Adrenal gland (tissue), 12 donors: ENCODE measurements around the gene ZNF488. TPM values are rescaled to one million over a fixed set of nuclear protein-coding genes. Genes with fewer than 3 reads are reported as not detected.

Source experiments
- DNase-seq, 7 donors: peaks; one replicate each; pipeline ENCODE4 v3.0.0-alpha.2; 2019 to 2020
- H3K27ac ChIP-seq, 5 donors: fragments of 200-600 bp; sonication (generic) in 4 of 5; 1 replicate in 3 of 5; 2 replicates in 2 of 5; pipeline versions ENCODE4 v1.5.1 to v1.8.0; 2016 to 2020; ENCODE audit warnings: mild to moderate bottlenecking in 1 of 5
- H3K27me3 ChIP-seq: fragments of 200-600 bp; 2 replicates; pipeline ENCODE4 v1.8.0; 2021
- H3K36me3 ChIP-seq, 2 donors: fragments of 200-600 bp; replicated peaks in 1 of 2; 1 replicate in 1 of 2; 2 replicates in 1 of 2; pipeline versions ENCODE4 v1.5.1 to v1.8.0; 2018 to 2022
- H3K4me1 ChIP-seq, 2 donors: fragments of 200-600 bp; replicated peaks in 1 of 2; 1 replicate in 1 of 2; 2 replicates in 1 of 2; pipeline versions ENCODE4 v1.5.1 to v1.8.0; 2018 to 2021
- H3K4me3 ChIP-seq, 4 donors: fragments of 200-600 bp; sonication (generic) in 3 of 4; one replicate each; pipeline ENCODE4 v1.5.1; 2016 to 2018
- H3K9me3 ChIP-seq, 3 donors: fragments of 200-600 bp; sonication (generic) in 1 of 3; replicated peaks in 1 of 3; 1 replicate in 2 of 3; 2 replicates in 1 of 3; pipeline versions ENCODE4 v1.5.1 to v1.8.0; 2016 to 2021
- POLR2A ChIP-seq, 2 donors: fragments of 450-650 bp; IDR thresholded peaks; one replicate each; pipeline ENCODE4 v1.6.1; 2017; ENCODE audit warnings: antibody characterized with exemption in 2 of 2, mild to moderate bottlenecking in 2 of 2, moderate library complexity in 1 of 2
- WGBS, 4 donors: extraction: QIAGEN DNeasy Blood & Tissue Kit in 2 of 4; methylation state at CpG; one replicate each; pipeline versions ENCODE4 v1.1.5 to v1.1.7; 2013 to 2017; 5-methylcytosine and 5-hydroxymethylcytosine counted together
- intact Hi-C, 2 donors: fragments of 100-400 bp; cut with DNase I; formaldehyde crosslinking; loops; one replicate each; pipeline versions ENCODE4 v1.14.1 to v1.15.0; 2022 to 2023
- polyA plus RNA-seq, 3 donors: library from polyadenylated mRNA; stranded (reverse); fragments of 200-250 nt in 2 of 3; fragments of 350-450 nt in 1 of 3; fragmentation: Illumina TruSeq in 1 of 3; extraction: RNeasy Lipid Tissue Mini Kit (QIAGEN cat#74804) in 1 of 3; gene quantifications; one replicate each; pipeline ENCODE4 v1.2.3, GENCODE V29; 2013 to 2014
- total RNA-seq, 9 donors: library from RNA; depleted of rRNA in 4 of 9; stranded (reverse); fragments of >200 nt in 4 of 9; fragments of 120-200 nt in 1 of 9; fragmentation: NEBNext Ultra II Directional in 1 of 9; extraction: Animal tissue kit (Norgen Biotek cat#: 25700) in 1 of 9; gene quantifications; one replicate each; pipeline versions ENCODE4 v1.1.0 to v1.2.4, GENCODE V29; 2013 to 2023
- TF ChIP-seq, protein P1 (sequence below), 6 experiments: fragments of 450-650 bp in 4 of 6; fragments of 200-600 bp in 2 of 6; sonication (generic) in 1 of 6; IDR thresholded peaks; 1 replicate in 5 of 6; 2 replicates in 1 of 6; pipeline versions ENCODE4 v1.5.1 to v1.8.0; 2016 to 2021; ENCODE audit warnings: antibody characterized with exemption in 6 of 6, mild to moderate bottlenecking in 2 of 6, moderate library complexity in 1 of 6
- donor health status: healthy with polysubstance abuse.
- donor health status: Bipolar disorder and iron deficiency.
- donor health status: DM: yes; HTN: yes; CAD: no.
- donor health status: DM: no; HTN: no; CAD: no.
- donor health status: DM: no; HTN: no; CAD: no.
- donor health status: DM: yes; HTN: yes; CAD: no.

Gene ZNF488
- total and polyA plus RNA-seq, 12 donors = 0.03 to 0.20 (median 0.11) TPM; not detected in 3

GRCh38 chr10:47365431-47366180 lies 18.5 kb downstream of the ZNF488 start:
- intact Hi-C loops = loop anchor here in 1 of 2 donors (10.0 kb wide), 1 partner anchor 89 kb away; no protein-coding TSS in a partner anchor
- Histone ChIP-seq H3K36me3 (no peaks in the 10 kb centered on the region), H3K4me1 (no peaks in the 10 kb centered on the region), H3K9me3 (no peaks in the 10 kb centered on the region), H3K27ac (no peak overlapping the region), H3K4me3 (no peak overlapping the region), H3K27me3 (no peaks in the 10 kb centered on the region)
- DNase-seq = no peak
- TF ChIP-seq POLR2A (IDR thresholded peaks at IDR 0.05) = no peak
- TF ChIP-seq, protein P1, sequence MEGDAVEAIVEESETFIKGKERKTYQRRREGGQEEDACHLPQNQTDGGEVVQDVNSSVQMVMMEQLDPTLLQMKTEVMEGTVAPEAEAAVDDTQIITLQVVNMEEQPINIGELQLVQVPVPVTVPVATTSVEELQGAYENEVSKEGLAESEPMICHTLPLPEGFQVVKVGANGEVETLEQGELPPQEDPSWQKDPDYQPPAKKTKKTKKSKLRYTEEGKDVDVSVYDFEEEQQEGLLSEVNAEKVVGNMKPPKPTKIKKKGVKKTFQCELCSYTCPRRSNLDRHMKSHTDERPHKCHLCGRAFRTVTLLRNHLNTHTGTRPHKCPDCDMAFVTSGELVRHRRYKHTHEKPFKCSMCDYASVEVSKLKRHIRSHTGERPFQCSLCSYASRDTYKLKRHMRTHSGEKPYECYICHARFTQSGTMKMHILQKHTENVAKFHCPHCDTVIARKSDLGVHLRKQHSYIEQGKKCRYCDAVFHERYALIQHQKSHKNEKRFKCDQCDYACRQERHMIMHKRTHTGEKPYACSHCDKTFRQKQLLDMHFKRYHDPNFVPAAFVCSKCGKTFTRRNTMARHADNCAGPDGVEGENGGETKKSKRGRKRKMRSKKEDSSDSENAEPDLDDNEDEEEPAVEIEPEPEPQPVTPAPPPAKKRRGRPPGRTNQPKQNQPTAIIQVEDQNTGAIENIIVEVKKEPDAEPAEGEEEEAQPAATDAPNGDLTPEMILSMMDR (IDR thresholded peaks at IDR 0.05) = no peak
- WGBS, 4 donors = 86 to 90% (median 89%) methylated on average over 9 of the region's 9 CpGs

- no peaks in the 10 kb centered on the region for H3K9me3 ChIP-seq
- 89 to 96% (median 92%) methylated on average over 6 of the region's 6 CpGs for WGBS, 4 donors
- H3K27me3 ChIP-seq = no peaks in the 10 kb centered on the region
- no peak for DNase-seq
- no peaks in the 10 kb centered on the region for H3K4me1 ChIP-seq
- no peaks in the 10 kb centered on the region for H3K36me3 ChIP-seq
- TF ChIP-seq POLR2A (IDR thresholded peaks at IDR 0.05) = no peak
- TF ChIP-seq, protein P1 (IDR thresholded peaks at IDR 0.05) = no peak
- H3K27ac ChIP-seq = no peak overlapping the region
- H3K4me3 ChIP-seq = no peak overlapping the region
- intact Hi-C loops = loop anchor here in 1 of 2 donors (10.0 kb wide), 1 partner anchor 90 kb away; no protein-coding TSS in a partner anchor
These were observed 19.2 kb downstream of the ZNF488 start for GRCh38 chr10:47364911-47365310.

- TF ChIP-seq, protein P1 (IDR thresholded peaks at IDR 0.05) = no peak
- TF ChIP-seq POLR2A (IDR thresholded peaks at IDR 0.05) = no peak
- no peaks in the 10 kb centered on the region for H3K9me3 ChIP-seq
- WGBS, 4 donors = 68 to 83% (median 72%) methylated on average over 3 to 4 of the region's 4 CpGs
- intact Hi-C loops = loop anchor here in 1 of 2 donors (10.0 kb wide), 1 partner anchor 90 kb away; no protein-coding TSS in a partner anchor
- no peaks in the 10 kb centered on the region for H3K36me3 ChIP-seq
- H3K4me3 ChIP-seq = no peak overlapping the region
- H3K27ac ChIP-seq = no peak overlapping the region
- DNase-seq = no peak
- H3K27me3 ChIP-seq = no peaks in the 10 kb centered on the region
- no peaks in the 10 kb centered on the region for H3K4me1 ChIP-seq
These were observed 19.7 kb downstream of the ZNF488 start for GRCh38 chr10:47364366-47364765.

DNA sequence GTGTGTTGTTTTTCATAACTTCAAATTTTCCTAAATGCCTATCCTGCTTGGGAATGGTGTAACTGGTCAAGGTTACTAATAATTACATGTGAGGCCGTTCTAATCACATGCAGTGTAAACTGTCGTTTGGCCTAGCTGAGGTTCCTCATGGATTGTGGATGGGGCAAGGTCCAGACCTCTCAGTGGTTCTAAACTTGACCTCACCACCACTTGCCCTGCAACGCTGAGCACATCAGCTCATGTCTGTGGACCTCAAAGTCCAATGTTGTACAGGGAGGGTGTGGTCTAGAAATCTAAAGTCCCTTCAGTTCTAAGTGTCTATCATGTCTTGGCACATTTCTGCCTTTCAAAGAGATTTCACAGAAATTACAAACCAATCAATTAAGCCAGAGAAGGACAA lies 20.3 kb downstream of the ZNF488 start:
- no peaks in the 10 kb centered on the region for H3K27me3 ChIP-seq
- H3K4me1 ChIP-seq = no peaks in the 10 kb centered on the region
- H3K4me3 ChIP-seq = no peak overlapping the region
- TF ChIP-seq, protein P1 (IDR thresholded peaks at IDR 0.05) = no peak
- TF ChIP-seq POLR2A (IDR thresholded peaks at IDR 0.05) = no peak
- intact Hi-C loops = loop anchor here in 1 of 2 donors (10.0 kb wide), 1 partner anchor 91 kb away; no protein-coding TSS in a partner anchor
- no peak overlapping the region for H3K27ac ChIP-seq
- WGBS, 4 donors = 83 to 89% (median 85%) methylated on average over 3 of the region's 3 CpGs
- DNase-seq = no peak
- no peaks in the 10 kb centered on the region for H3K9me3 ChIP-seq
- H3K36me3 ChIP-seq = no peaks in the 10 kb centered on the region
